HG03039 (cell line): ENCODE data around the gene ARHGAP26.

Experiments
- ATAC-seq: cut with Tn5 transposase; IDR thresholded peaks from one replicate; pipeline ENCODE4 v1.9.1; 2021; ENCODE audit warnings: mild to moderate bottlenecking, moderate library complexity; ENCODE audit not compliant: unreplicated experiment

Gene ARHGAP26

DNA sequence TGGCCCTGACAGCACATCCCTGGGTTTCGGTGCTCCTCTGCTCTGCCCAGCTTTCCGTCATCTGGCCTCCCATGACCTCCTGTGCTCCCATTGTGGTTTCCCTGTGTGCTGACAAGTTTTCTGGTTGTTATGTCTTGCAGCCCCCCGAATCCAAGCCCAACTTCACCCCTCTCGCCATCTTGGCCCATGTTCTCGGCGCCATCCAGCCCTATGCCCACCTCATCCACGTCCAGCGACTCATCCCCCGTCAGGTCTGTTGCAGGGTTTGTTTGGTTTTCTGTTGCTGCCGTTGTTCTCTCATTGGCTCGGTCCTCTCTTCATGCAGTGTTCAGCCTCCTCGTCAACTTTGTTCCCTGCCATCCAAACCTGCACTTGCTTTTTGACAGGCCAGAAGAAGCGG is 436.9 kb downstream of the ARHGAP26 start:
- no peak for ATAC-seq

DNA sequence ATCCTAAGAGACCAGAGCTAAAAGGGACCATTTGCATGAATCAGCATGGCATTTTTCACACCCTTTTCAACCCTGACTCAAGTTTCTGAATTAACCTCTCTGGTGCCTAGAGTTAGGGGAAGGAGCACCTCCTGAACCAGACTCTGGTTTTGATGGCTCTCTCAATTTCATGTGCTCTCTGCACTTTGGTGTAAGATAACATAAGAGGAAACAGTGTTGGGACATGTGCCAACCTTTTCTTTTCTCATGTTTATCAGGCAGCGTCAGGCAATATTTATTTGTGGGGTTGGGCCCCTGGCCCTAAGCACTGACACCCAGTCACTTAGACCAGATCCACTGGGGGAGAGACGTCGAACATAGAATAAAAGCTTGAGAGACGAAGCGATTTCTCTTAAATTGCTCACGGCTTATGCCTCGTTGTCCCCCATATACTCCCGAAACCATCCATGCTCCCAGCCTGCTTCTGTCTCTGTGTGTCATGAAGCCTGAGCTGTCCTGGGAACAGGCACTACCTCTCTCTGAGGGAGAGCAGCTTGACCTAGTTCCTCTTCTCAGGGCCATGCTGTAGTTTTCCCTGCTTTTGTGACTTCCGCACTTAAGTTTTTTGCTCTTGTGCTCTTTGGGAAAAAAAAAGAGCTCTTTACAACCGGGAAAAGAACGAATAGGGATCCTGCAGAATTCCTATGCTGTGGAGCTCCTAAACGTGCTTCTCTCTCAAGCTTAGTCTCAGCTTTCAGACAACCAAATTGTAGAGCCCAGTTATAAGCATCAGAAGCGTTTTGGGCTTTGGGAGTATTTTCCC is 437.6 kb downstream of the ARHGAP26 start:
- ATAC-seq, result no peak

DNA sequence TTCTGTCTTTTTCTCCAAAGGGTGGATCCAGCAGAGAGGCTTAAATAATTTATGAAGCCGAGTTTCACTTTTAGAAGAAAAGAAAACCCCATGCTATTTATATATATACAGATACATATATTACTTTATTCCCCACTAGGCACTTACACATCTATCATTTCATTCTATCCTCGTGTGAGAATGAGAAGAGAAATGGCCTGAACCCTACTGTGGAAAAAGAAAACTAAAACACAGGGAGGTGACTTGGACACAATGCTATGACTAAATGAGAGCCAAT is 438.1 kb downstream of the ARHGAP26 start:
- ATAC-seq, result no peak

DNA sequence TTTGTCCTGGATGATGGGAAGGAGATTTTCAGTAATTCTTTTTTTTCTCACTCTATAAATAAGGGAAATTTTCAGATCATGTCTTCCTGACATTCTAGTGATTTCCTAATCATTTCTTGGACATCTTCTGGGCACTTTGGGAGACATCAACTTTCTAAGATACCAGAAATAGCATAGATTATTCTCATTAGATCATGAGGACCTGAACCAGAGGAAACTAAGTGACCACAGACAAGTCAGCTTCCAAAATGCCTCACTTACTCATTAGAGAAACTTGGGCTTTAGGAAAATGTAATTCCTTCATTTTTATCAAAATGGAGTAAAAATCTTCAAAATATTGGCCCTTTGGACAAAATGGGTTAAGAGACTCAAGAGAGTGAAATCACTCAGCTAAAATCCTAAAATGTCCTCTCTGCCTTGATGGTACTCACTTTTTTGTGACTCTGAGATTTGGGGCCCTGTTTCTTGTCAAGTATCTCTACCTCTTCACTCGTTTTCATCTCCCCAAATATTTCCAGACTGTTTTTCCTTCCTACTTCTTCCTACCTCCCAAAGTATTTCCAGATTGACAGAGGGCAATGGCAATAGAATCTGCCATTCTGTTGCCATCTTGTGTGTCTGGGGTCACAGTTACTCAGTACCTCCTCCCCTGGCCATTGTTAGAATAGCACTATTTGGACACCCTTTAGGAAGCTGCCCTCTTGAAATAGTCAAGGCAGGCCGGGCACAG is 438.8 kb downstream of the ARHGAP26 start:
- no peak for ATAC-seq

DNA sequence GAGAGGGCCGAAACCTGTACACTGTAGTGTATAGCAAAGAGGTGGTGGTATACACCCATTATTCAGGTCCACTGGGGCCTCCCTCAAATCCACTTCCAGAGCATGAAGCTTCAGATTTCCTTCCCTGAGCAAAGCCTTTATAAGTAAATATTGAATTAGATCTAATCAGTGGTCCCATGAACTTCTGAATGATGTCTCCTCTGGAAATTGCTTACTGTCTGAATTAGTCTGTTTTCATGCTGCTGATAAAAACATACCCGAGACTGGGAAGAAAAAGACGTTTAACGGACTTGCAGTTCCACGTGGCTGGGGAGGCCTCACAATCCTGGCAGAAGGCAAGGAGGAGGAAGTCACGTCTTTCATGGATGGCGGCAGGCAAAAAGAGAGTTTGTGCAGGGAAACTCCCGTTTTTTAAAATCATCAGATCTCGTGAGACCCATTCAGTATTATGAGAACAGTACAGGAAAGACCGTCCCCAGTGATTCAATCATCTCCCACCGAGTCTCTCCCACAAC is 439.8 kb downstream of the ARHGAP26 start:
- ATAC-seq, result no peak

DNA sequence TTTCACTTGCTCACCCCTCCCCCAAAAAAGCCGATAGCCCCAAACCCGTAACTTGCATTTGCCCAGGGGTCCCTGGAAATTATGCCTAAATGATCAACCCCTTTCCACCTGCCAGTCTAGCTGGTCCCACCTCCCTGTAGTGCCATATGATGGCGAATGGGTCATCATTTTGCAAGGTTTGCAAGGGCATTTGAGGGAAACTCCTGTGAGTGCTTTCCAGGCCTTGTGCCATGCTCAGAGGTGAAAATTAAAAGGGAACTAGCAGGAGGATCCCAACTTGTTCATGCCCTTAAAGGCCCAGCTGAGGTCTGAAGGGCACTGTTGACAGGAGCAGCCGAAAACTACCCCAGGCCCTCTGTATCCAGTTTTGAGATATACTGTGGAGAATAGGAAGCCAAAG is 440.4 kb downstream of the ARHGAP26 start:
- no peak for ATAC-seq

DNA sequence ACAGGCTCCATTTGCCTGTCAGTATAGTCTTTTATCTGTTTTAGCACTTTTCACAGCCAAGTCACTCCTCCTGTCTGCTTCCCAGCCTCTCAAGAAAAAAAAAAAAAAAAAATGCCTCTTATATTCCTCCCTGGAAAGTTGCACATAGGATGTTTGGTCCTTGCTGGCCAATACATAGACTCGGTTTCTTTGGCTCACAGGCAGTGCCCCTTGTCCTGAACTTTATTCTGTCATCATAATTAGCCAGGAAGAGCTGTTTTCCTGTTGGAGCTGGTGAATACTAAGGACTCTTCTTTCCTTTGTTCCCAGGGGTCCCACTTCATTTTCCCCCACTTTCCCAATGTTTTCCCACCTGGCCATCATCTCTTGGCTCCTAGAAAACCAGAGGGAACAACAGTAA is 442.1 kb downstream of the ARHGAP26 start:
- ATAC-seq, result no peak

DNA sequence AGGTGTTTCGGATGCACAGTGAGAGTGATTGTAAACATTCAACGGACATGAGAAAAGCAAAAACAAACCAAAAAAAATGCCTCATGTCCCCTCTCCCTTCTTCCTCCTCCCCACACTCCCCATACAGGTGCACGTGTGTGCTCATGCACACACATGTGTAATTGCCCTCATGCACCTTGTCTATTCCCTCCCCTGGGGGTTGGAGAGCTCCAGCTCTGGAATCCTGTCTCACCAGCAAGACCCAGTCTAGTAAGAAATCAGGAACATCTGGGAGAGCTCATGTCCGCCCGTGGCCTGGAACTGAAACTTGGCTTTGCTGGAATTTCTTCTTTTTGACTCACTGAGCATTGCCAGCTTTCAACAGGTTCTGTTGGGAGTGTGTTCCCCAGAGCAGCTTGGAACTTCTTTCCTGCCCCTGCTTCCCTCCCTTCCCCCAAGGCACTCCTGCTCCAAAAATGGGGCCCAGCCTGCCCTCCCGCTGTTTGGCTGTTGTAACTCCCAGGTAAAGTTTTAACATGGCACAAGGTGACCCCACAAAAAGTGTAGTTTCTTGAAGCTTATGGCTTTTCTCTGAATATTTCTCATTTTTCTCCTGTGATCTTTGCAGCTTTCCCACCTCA is 443.2 kb downstream of the ARHGAP26 start:
- no peak for ATAC-seq

DNA sequence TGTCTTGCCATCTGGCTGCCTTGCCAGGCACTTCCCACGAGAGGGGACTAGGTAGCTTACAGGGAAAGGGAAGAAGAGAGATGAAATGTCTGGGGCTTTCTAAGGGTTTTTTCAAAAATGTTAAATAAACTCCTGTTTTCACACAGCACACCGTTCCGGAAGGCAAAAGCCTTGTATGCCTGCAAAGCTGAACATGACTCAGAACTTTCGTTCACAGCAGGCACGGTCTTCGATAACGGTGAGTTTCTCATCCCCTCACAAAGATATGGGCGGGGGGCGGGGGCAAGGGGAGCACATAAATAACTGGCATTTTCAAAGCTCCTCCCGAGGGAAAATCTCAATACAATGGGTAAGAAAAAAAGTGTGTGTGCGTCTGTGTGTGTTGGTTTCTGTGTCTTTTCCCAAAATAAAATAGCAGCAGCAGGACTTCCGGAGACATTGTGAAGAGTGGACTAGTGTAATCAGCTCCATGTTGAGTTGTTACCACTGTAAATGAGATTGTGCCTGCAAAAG is 443.7 kb downstream of the ARHGAP26 start:
- ATAC-seq, result no peak

DNA sequence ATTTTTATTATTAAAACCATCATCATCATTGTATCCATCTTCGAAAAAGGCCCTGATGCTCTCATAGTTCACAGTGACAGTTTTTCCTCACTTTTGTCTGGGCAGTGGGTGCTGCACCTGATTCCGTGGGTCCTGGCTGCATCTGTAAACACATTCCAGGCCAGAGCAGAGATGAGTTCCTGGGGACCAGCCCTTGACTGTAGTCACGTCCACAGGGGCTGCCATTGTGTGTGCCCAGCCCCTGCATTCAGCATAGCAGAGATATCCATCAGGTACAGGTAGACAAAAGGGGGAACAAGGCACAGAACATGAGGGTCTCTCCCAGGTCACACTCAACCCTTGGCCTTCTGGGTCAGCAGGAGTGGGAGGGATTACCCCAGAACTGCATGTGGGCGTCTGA is 444.3 kb downstream of the ARHGAP26 start:
- no peak for ATAC-seq

DNA sequence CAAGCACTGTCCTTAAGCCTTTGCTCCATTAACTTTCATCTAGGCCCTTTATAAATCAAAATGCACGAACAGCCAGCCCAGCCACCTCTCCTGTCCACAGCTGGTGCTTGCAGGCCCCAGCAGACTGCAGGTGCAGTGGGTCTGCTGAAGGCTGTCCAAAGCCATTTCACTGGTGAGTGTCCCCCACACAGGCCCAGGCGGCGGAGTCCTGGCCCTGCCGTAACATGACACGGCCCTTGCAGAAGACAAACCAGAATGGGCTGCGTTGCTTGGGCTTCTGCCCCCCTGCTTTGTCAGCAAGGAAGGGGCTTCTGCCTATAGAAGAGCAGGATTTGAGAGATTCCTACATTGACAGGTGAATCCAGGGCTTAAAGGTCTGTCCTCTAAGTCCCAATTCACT is 444.7 kb downstream of the ARHGAP26 start:
- no peak for ATAC-seq

DNA sequence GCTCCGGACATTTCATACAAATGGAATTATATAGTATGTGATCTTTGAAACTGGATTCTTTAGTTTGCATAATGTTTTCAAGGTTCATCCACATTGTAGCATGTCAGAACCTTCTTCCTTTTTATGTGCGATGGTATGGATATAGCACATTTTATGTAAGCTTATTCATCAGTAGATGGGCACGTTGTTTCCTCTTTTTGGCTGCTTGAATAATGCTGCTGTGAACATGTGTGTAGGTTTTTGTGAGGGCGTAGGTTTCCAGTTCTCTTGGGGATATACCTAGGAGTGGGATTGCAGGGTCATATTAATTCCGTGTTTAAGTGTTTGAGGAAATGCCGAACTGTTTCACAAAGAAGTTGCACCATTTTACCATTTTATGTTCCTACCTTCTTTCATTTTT is 445.5 kb downstream of the ARHGAP26 start:
- ATAC-seq, result no peak

DNA sequence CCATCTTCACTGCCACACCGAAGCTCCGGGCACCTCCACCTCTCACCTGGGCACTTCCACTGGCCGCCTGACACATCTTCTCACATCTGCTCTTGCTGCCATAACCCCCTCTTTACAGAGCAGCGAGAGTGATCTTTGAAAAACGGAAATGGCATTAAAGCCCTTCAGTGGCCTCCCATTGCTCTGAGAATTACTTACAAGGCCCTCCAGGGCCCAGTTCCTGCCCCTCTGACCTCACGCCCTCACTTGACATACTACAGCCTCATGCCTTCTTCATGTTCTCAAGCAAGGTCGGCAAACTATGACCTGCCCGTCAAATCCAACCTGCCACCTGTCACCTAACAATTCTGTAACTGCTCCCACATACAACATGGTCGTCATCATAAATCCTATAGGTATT is 446.0 kb downstream of the ARHGAP26 start:
- no peak for ATAC-seq

DNA sequence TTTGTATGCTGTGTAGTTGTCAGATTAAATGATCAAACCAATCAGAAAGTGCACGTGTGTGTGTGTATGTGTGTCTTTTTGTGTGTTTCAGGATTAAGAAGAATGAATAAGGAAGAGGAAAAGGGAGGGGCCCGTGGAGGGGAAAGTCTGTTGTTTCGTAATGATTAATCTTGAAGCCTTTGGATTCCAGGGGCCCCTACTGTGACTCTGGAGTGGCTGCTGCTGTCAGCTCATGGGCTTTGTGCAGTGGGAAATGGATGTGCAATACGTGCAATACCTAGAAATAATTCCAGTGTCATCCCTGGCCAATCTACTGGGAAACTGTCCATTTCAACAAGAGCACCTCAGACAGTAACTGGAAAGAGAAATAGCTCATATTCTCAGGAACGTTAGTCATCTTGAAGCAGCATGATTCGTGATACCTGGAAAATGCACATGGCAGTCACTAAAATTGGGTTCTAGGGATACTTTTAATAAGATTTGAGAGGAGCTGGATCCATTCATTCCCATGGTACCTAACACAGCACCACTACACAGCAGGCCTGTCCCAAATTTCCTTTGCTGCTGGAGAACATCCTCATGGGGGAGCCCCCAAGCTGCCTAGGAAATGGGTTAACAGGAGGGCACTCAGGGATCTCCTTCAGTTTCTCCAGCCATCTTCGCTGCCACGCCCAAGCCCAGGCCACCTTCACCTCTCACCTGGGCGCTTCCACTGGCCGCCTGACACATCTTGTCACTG is 447.1 kb downstream of the ARHGAP26 start:
- ATAC-seq, result no peak

DNA sequence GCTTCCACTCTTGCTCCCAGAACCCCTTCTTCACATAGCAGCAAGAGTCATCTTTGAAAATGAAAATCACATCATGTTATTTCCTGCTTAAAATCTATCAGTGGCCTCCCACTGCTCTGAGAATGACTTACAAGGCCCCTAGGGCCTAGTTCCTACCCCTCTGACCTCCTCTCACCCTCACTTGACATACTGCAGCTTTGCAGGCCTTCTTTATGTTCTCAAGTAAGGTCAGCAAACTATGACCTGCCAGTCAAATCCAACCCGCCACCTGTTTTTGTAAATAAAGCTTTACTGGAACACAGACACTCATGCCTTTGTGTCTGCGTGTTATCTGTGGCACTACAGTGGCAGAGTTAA is 447.6 kb downstream of the ARHGAP26 start:
- ATAC-seq, result no peak

DNA sequence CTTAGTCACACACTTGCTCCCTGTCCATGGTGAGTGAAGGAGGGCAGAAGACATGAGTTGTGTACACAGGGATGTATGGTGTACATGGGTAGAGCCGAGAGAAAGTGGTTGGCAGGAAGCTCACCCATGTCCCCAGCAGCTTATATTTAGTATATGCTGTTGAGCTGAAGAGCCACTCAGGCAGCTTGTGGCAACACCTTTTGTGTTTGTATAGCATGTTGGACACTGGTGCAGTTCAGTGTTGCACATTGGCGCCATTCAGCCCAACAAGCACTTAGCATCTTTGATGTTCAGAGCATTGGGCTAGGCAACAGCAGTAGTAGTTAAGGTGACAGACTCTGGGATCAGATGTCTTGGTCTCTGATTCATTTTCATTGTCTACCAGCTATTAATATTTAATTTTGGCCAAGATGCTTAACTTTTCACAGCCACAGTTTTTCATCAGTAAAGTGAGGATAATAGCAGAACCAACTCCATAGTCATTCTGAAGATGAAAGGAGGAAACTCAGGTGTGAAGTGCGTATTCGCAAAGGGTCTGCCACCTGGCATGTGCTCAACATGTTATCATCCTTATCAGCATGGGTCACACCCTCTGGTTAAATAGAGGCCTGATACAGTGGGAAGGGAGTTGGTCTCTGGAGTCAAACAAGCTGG is 448.5 kb downstream of the ARHGAP26 start:
- no peak for ATAC-seq

DNA sequence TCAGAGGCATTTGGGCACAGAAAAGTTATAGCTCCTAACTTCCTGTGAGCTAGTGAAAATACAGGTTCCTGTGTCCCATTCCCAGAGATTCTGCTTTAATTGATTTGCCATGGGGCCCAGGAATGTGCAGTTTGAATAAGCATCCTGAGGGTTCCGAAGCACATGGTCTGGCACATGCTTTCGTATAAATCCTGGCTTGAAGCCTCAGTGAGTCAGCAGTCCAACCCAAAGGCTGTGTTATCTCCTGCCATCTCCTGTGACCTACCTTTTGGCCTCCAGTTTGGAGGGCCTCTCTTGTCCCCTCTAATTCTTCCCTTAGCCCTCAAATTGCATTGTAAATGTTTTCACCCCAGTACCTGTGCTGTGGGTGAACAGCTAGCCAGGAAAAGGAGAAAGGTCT is 449.5 kb downstream of the ARHGAP26 start:
- ATAC-seq, result no peak

DNA sequence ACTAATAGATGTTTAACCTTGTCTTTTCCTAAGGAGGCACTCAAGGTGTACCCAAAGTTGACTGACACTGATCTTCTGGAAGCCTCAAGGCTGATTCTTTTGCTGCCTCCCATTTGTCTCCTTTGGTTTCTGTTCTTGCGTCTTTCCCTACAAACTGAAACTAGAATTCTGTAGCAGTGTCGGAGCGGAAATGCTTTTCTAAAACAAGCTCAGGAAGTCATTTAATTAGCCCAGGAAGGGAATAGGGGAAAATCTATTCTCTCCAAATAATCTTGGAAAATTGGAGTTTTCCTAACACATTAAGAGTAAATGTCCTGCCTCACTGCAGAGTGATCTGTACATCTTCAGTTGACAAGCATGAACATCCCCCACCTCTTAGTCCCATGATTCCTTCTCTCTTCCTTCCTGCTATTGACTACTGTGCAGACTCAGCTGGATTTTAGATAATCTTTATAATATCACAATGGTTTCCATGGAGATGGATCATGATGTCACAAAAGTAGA is 450.6 kb downstream of the ARHGAP26 start:
- ATAC-seq, result no peak

DNA sequence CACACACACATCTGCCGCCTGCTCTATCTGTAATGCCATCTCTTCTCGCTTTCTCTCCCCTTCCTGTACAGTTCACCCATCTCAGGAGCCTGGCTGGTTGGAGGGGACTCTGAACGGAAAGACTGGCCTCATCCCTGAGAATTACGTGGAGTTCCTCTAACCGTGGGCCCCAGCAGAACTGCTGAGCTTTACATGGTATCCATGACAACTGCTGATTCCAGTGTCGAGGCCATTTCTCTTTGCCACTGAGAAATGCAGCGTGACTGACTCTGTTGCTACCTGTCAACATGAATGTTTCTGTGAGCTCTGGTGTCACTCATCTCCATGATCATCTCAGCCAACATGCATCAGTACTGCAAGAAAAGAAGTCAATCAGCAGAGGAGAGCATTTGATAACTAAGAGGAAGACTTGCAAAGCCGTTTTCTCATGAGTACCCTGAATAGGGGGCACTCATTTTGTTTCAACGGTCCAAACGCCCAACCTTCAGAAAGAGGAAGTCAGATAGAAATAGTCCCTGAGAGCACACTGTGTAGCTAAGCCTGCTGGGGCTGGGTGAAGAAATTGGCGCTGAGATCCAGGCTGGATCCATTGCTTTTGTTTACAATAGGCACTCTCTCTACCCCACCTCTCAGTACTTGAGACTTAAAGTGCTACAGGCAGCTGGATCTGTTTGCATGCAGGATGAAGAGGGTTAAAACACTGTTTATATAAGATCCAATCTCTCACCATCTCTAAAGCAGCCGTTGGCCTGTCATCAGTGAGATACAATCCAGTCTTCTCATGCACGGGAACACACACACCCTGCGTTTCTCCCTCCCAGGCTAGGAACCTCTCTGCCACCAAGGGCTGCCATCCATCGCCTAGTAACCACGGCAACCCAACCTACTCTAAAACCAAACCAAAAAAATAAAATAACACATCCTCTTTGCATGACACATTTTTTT is 452.4 kb downstream of the ARHGAP26 start:
- ATAC-seq, result peak; percentile 52
